HepG2 (cell line): Measurements from ENCODE around the gene MAVS. TPM values are rescaled to one million over a fixed set of nuclear protein-coding genes. Genes with fewer than 3 reads are reported as not detected.

ENCODE experiments used
- ATAC-seq: fragments of 200-7000 bp; cut with Tn5 transposase; 3 replicates; pipeline ENCODE4 v1.9.1; 2020; ENCODE audit warnings: mild to moderate bottlenecking, moderate library complexity
- BruUV-seq: library from RNA; stranded (reverse); fragments of 400-500 nt; replicated peaks from 2 replicates; lab custom pipeline; 2021; lab: Mats Ljungman, UMichigan
- CTCF ChIA-PET: fragments of 300-600 bp; formaldehyde crosslinking; extraction: SDS; loops from one replicate; lab custom pipeline; 2021; ENCODE audit warnings: low total read pairs, inconsistent platforms, low intra/inter-chr PET ratio; lab: Yijun Ruan, JAX
- POLR2A ChIA-PET: fragments of 350-600 bp; sonication (Branson Sonifier 250); formaldehyde crosslinking; loops from one replicate; lab custom pipeline; 2020; ENCODE audit warnings: antibody characterized with exemption, inconsistent platforms; lab: Yijun Ruan, JAX
- DNase-seq: peaks from one replicate; pipeline ENCODE4 v3.0.0-alpha.2; 2015; ENCODE audit warnings: low spot score
- FAIRE-seq: peaks from 3 replicates; lab custom pipeline; 2011; peaks lifted over from hg19 to GRCh38; lab: Jason Lieb, UNC
- H2AFZ ChIP-seq: one replicate; pipeline ENCODE4 v1.6.1; 2011; ENCODE audit warnings: low read length, inconsistent platforms
- H3K27ac ChIP-seq: fragments of 300-600 bp; 3 replicates; pipeline ENCODE4 v1.8.0; 2011; ENCODE audit warnings: mixed run types, mild to moderate bottlenecking, mixed read lengths, low read length, inconsistent platforms; ENCODE audit not compliant: insufficient read depth; ENCODE audit errors: extremely low read length
- H3K27me3 ChIP-seq, 2 experiments: fragments of 200-600 bp in 1 of 2; 2 replicates in 1 of 2; 3 replicates in 1 of 2; pipeline versions ENCODE4 v1.6.0 to v1.8.0; 2011; ENCODE audit warnings: low read length in 2 of 2, mild to moderate bottlenecking in 2 of 2, moderate library complexity in 2 of 2, inconsistent platforms in 1 of 2; ENCODE audit not compliant: insufficient read depth in 2 of 2, control insufficient read depth in 1 of 2
- H3K36me3 ChIP-seq, 2 experiments: fragments of 200-600 bp in 1 of 2; replicated peaks in 1 of 2; 2 replicates in 1 of 2; 3 replicates in 1 of 2; pipeline versions ENCODE4 v1.5.1 to v1.8.0; 2011; ENCODE audit warnings: low read length in 2 of 2, inconsistent platforms in 1 of 2; ENCODE audit not compliant: insufficient read depth in 2 of 2, control insufficient read depth in 1 of 2
- H3K4me1 ChIP-seq: 2 replicates; pipeline ENCODE4 v1.5.1; 2012; ENCODE audit warnings: low read length, inconsistent platforms; ENCODE audit not compliant: insufficient read depth
- H3K4me2 ChIP-seq: 2 replicates; pipeline ENCODE4 v1.6.0; 2011; ENCODE audit warnings: low read depth, low read length, inconsistent platforms
- H3K4me3 ChIP-seq, 3 experiments: fragments of 200-600 bp in 1 of 3; sonication (generic), shearing (Covaris generic) in 1 of 3; replicated peaks in 1 of 3; 2 replicates each; pipeline ENCODE4 v1.5.1; 2011 to 2016; ENCODE audit warnings: low read length in 3 of 3, inconsistent platforms in 2 of 3, low read depth in 2 of 3, mild to moderate bottlenecking in 2 of 3, control low read depth in 1 of 3, mixed read lengths in 1 of 3; ENCODE audit not compliant: insufficient read depth in 1 of 3
- H3K79me2 ChIP-seq: one replicate; pipeline ENCODE4 v1.6.1; 2011; ENCODE audit warnings: low read length, inconsistent platforms; ENCODE audit not compliant: insufficient read depth
- H3K9ac ChIP-seq: 2 replicates; pipeline ENCODE4 v1.6.0; 2011; ENCODE audit warnings: mild to moderate bottlenecking, low read depth, low read length, inconsistent platforms; ENCODE audit not compliant: insufficient read depth
- H3K9me3 ChIP-seq: 2 replicates; pipeline ENCODE4 v1.5.1; 2012; ENCODE audit warnings: mild to moderate bottlenecking, low read length
- H4K20me1 ChIP-seq: 2 replicates; pipeline ENCODE4 v1.6.0; 2011; ENCODE audit warnings: inconsistent platforms, mild to moderate bottlenecking, low read length, moderate library complexity; ENCODE audit not compliant: insufficient read depth
- ATF5 ChIP-seq: sonication (generic); formaldehyde crosslinking; IDR thresholded peaks from 2 replicates; pipeline ENCODE4 v1.4.0; 2020; ENCODE audit warnings: mild to moderate bottlenecking, low read depth, missing genetic modification reagents
- CHD4 ChIP-seq: fragments of 200-600 bp; sonication (generic); IDR thresholded peaks from 2 replicates; pipeline ENCODE4 v1.7.0; 2017; ENCODE audit warnings: mild to moderate bottlenecking, low read length, borderline replicate concordance
- FOXA1 ChIP-seq, 2 experiments: fragments of 450-650 bp in 1 of 2; sonication (generic) in 1 of 2; formaldehyde crosslinking in 1 of 2; IDR thresholded peaks; 2 replicates each; pipeline versions ENCODE4 v1.4.0 to v1.6.1; 2016 to 2020; ENCODE audit warnings: missing genetic modification reagents in 1 of 2
- GABPA ChIP-seq, 2 experiments: IDR thresholded peaks; 2 replicates each; pipeline ENCODE4 v1.6.1; 2011 to 2016; ENCODE audit warnings: low read depth in 2 of 2, low read length in 1 of 2, missing biosample characterization in 1 of 2, missing genetic modification characterization in 1 of 2
- GFI1 ChIP-seq: sonication (generic); formaldehyde crosslinking; IDR thresholded peaks from 2 replicates; pipeline ENCODE4 v1.5.0; 2020; ENCODE audit warnings: missing genetic modification reagents, mild to moderate bottlenecking, borderline replicate concordance
- GLI4 ChIP-seq: sonication (generic); formaldehyde crosslinking; IDR thresholded peaks from 2 replicates; pipeline ENCODE4 v1.5.1; 2020; ENCODE audit warnings: missing genetic modification reagents, mild to moderate bottlenecking, moderate library complexity, borderline replicate concordance
- HIVEP1 ChIP-seq: sonication (generic); formaldehyde crosslinking; IDR thresholded peaks from 2 replicates; pipeline ENCODE4 v1.4.0; 2020; ENCODE audit warnings: mild to moderate bottlenecking, missing genetic modification reagents
- IRF2 ChIP-seq: IDR thresholded peaks from 2 replicates; pipeline ENCODE4 v1.6.1; 2018; ENCODE audit warnings: missing genetic modification reagents, missing compliant biosample characterization
- KMT2B ChIP-seq: IDR thresholded peaks from 2 replicates; pipeline ENCODE4 v1.6.1; 2016; ENCODE audit warnings: missing genetic modification reagents, missing compliant biosample characterization
- LBX2 ChIP-seq: sonication (generic); formaldehyde crosslinking; IDR thresholded peaks from 2 replicates; pipeline ENCODE4 v1.5.0; 2020; ENCODE audit warnings: missing genetic modification reagents, mild to moderate bottlenecking, borderline replicate concordance
- MTA3 ChIP-seq: sonication (generic); formaldehyde crosslinking; IDR thresholded peaks from 2 replicates; pipeline ENCODE4 v1.4.0; 2020; ENCODE audit warnings: missing genetic modification reagents
- NR2C2 ChIP-seq: sonication (generic); formaldehyde crosslinking; IDR thresholded peaks from 2 replicates; pipeline ENCODE4 v1.4.0; 2020; ENCODE audit warnings: missing genetic modification reagents, mild to moderate bottlenecking, moderate library complexity, borderline replicate concordance
- RNF219 ChIP-seq: sonication (generic); formaldehyde crosslinking; IDR thresholded peaks from 2 replicates; pipeline ENCODE4 v1.5.0; 2020; ENCODE audit warnings: mild to moderate bottlenecking, missing genetic modification reagents
- ZBTB42 ChIP-seq: sonication (generic); formaldehyde crosslinking; IDR thresholded peaks from 2 replicates; pipeline ENCODE4 v1.5.0; 2020; ENCODE audit warnings: mild to moderate bottlenecking, missing genetic modification reagents
- ZNF224 ChIP-seq: sonication (generic); formaldehyde crosslinking; IDR thresholded peaks from 2 replicates; pipeline ENCODE4 v1.5.0; 2020; ENCODE audit warnings: mild to moderate bottlenecking, missing genetic modification reagents
- ZNF225 ChIP-seq: sonication (generic); formaldehyde crosslinking; IDR thresholded peaks from 2 replicates; pipeline ENCODE4 v1.4.0; 2020; ENCODE audit warnings: mild to moderate bottlenecking, missing genetic modification reagents
- ZNF331 ChIP-seq: sonication (generic); formaldehyde crosslinking; IDR thresholded peaks from 2 replicates; pipeline ENCODE4 v1.4.0; 2020; ENCODE audit warnings: missing genetic modification reagents
- ZNF567 ChIP-seq: sonication (generic); formaldehyde crosslinking; IDR thresholded peaks from 2 replicates; pipeline ENCODE4 v1.8.1; 2023; ENCODE audit warnings: mild to moderate bottlenecking, missing genetic modification reagents, borderline replicate concordance
- ZNF776 ChIP-seq: sonication (generic); formaldehyde crosslinking; IDR thresholded peaks from 2 replicates; pipeline ENCODE4 v1.4.0; 2020; ENCODE audit warnings: mild to moderate bottlenecking, missing genetic modification reagents
- WGBS: methylation state at CpG from one replicate; pipeline ENCODE4 v1.1.6; 2017; ENCODE audit warnings: low lambda C conversion rate; 5-methylcytosine and 5-hydroxymethylcytosine counted together
- in situ Hi-C: cut with HindIII; loops from 2 replicates; pipeline ENCODE4 v1.10.0; 2017; ENCODE audit warnings: low pct_unique_long_range_greater_than_20kb; ENCODE audit not compliant: extremely low pct_ligation_motif_present
- intact Hi-C: fragments of 100-400 bp; cut with micrococcal nuclease; formaldehyde crosslinking; loops from one replicate; pipeline ENCODE4 v1.10.0; 2022; ENCODE audit not compliant: unreplicated experiment
- polyA plus RNA-seq, 8 experiments: library from polyadenylated mRNA; depleted of rRNA in 3 of 8; stranded (reverse) in 7 of 8; unstranded in 1 of 8; fragments of >200 nt; fragmentation: Illumina TruSeq in 4 of 8; extraction: Trizol in 4 of 8; gene quantifications; 2 replicates each; pipeline versions ENCODE4 v1.2.1 to v1.2.3, GENCODE V29; 2011 to 2016; ENCODE audit warnings: low read depth in 4 of 8, missing spikeins in 1 of 8, mixed read lengths in 1 of 8; ENCODE audit not compliant: insufficient read depth in 1 of 8
- total RNA-seq, 5 experiments: library from RNA; depleted of rRNA; stranded (reverse); fragments of >200 nt; fragmentation: Illumina TruSeq; extraction: Trizol; gene quantifications; 2 replicates each; pipeline ENCODE4 v1.2.3, GENCODE V29; 2016; ENCODE audit warnings: low read depth in 1 of 5

The MAVS gene
- total and polyA plus RNA-seq, 2 of the 13 experiments (the other 11 are each of a cell fraction or from before 2014, with no cell fraction given): 27.3 to 36.6 TPM

GRCh38 chr20:3885715-3886114 lies 39.1 kb downstream of the MAVS start (continued):
- TF ChIP-seq ZNF567 (CRISPR knock-in tag): no peak
- no peak for TF ChIP-seq ZBTB42 (CRISPR knock-in tag)

- BruUV-seq: TSS peak; percentile 69
- peaks cover 38% of the 10 kb centered on the region for H3K4me1 ChIP-seq
- H3K36me3 ChIP-seq: peaks cover 1 to 8% of the 10 kb centered on the region in 2 experiments; a peak in 3 of 5 replicates
- peaks cover 32% of the 10 kb centered on the region for H4K20me1 ChIP-seq
- intact Hi-C loops (loop anchor here (2.0 to 5.0 kb wide), 2 partner anchors 67 to 199 kb away; partner anchors contain the start of gene AP5S1), in situ Hi-C loops (loop anchor here (5.0 to 10.0 kb wide), 2 partner anchors 57 to 199 kb away; no protein-coding TSS in a partner anchor)
- H3K4me2 ChIP-seq: peak overlapping the region; percentile 91
- no peak for FAIRE-seq
- H3K27me3 ChIP-seq: no peaks in the 10 kb centered on the region; a peak in 1 of 5 replicates
- ChIA-PET CTCF (no interaction called here), POLR2A (interaction anchor here (0.7 to 1.3 kb wide), 5 partner anchors 10 to 197 kb away, joined by 3 to 4 read pairs (median 4); partner anchors contain the start of gene MAVS)
- DNase-seq: no peak
- H3K9me3 ChIP-seq: no peaks in the 10 kb centered on the region
- peak overlapping the region; percentile 80 for H3K27ac ChIP-seq
- H3K79me2 ChIP-seq: peaks cover 53% of the 10 kb centered on the region
- peak overlapping the region; percentile 86 to 94 (median 94) for H3K4me3 ChIP-seq
- peak overlapping the region; percentile 97 for H3K9ac ChIP-seq
- no peak overlapping the region for H2AFZ ChIP-seq
- 46% methylated on average over 15 of the region's 15 CpGs for WGBS
- ATAC-seq: peak; percentile 1
- TF ChIP-seq HIVEP1 (CRISPR knock-in tag): no peak
- no peak for TF ChIP-seq KMT2B (CRISPR knock-in tag)
- no peak for TF ChIP-seq ZBTB42 (CRISPR knock-in tag)
- TF ChIP-seq ZNF776 (CRISPR knock-in tag): no peak
- no peak for TF ChIP-seq RNF219 (CRISPR knock-in tag)
- no peak for TF ChIP-seq ATF5 (CRISPR knock-in tag)
- TF ChIP-seq GFI1 (CRISPR knock-in tag): no peak
- no peak for TF ChIP-seq CHD4
- TF ChIP-seq GLI4 (CRISPR knock-in tag): 0 out of 2 replicates have a peak, but pooled peaks have one; percentile 15
- TF ChIP-seq IRF2 (CRISPR knock-in tag): no peak
- no peak for TF ChIP-seq NR2C2
- TF ChIP-seq GABPA (IDR thresholded peaks at IDR 0.05; ENCODE audit: low read depth, low read length): peak; percentile 8; the same call in 1 of the 2 replicates
- TF ChIP-seq GABPA (CRISPR knock-in tag; IDR thresholded peaks at IDR 0.05; ENCODE audit: low read depth): no peak
- no peak for TF ChIP-seq ZNF224 (CRISPR knock-in tag)
- no peak for TF ChIP-seq ZNF331 (CRISPR knock-in tag)
- no peak for TF ChIP-seq ZNF225 (CRISPR knock-in tag)
- TF ChIP-seq FOXA1 (IDR thresholded peaks at IDR 0.05): no peak
- TF ChIP-seq FOXA1 (CRISPR knock-in tag; IDR thresholded peaks at IDR 0.05): no peak
- TF ChIP-seq LBX2 (CRISPR knock-in tag): no peak
- no peak for TF ChIP-seq MTA3
Observed at GRCh38 chr20:3887876-3888620, 41.4 kb downstream of the MAVS start.
